Measurements from ENCODE around the gene CBFA2T3. TPM values are rescaled to one million over a fixed set of nuclear protein-coding genes. Genes with fewer than 3 reads are reported as not detected.

CBFA2T3 gene
- total and polyA plus RNA-seq, 2 donors (not counting 1 experiment from before 2014, with no cell fraction given): 40.8 to 58.3 TPM

- no peaks in the 10 kb centered on the region for H3K27me3 ChIP-seq (replicated peaks in 1 of 4; ENCODE audit: control extremely low read depth in 1 of 4, control insufficient read depth in 3 of 4, insufficient read depth in 4 of 4, low read length in 3 of 4)
- DNase-seq (peak; percentile 80), ATAC-seq (ENCODE audit: low read depth) (peak; percentile 31)
- WGBS (ENCODE audit: insufficient coverage): 3% methylated on average over 31 of the region's 31 CpGs
- no peaks in the 10 kb centered on the region for H3K9me3 ChIP-seq (ENCODE audit: control extremely low read depth in 1 of 3, control insufficient read depth in 2 of 3, insufficient read depth in 1 of 3, low read length in 2 of 3)
- peaks cover 88% of the 10 kb centered on the region for H3K79me2 ChIP-seq (ENCODE audit: control insufficient read depth, insufficient read depth, low read length)
- no peaks in the 10 kb centered on the region for H3K9me3 Mint-ChIP-seq (ENCODE audit: insufficient read depth)
- ChIA-PET POLR2A (interaction anchor here (1.0 to 2.0 kb wide), 4 partner anchors 31 to 42 kb away, joined by 3 to 5 read pairs (median 3); partner anchors contain the start of gene CBFA2T3), CTCF (interaction anchor here (0.7 to 1.7 kb wide), 7 partner anchors 21 to 279 kb away, joined by 3 to 5 read pairs (median 3); partner anchors contain the start of gene ACSF3)
- H3K27ac Mint-ChIP-seq: peak overlapping the region; percentile 90
- peak overlapping the region; percentile 35 to 76 for H3K27ac ChIP-seq (ENCODE audit: low read length in 2 of 2)
- peak overlapping the region; percentile 60 for H3K9ac ChIP-seq (ENCODE audit: low read length)
- TF ChIP-seq EZH2 (IDR thresholded peaks at IDR 0.05; ENCODE audit: borderline replicate concordance, insufficient read depth, low read depth, low read length, poor library complexity, severe bottlenecking) (no peak), CTCF (IDR thresholded peaks at IDR 0.05) (no peak)
- H4K20me1 ChIP-seq (ENCODE audit: control insufficient read depth, insufficient read depth, low read length, poor library complexity, severe bottlenecking): peaks cover 87% of the 10 kb centered on the region
- intact Hi-C loops (cut with micrococcal nuclease): loop anchor here (1.0 to 2.0 kb wide), 5 partner anchors 11 to 280 kb away; no protein-coding TSS in a partner anchor
- peak overlapping the region; percentile 18 for H2AFZ ChIP-seq (ENCODE audit: insufficient read depth, low read depth, low read length, poor library complexity, severe bottlenecking)
- H3K4me1 ChIP-seq (ENCODE audit: control insufficient read depth in 2 of 2, insufficient read depth in 2 of 2, low read length in 2 of 2): peaks cover 45 to 50% of the 10 kb centered on the region in 2 donors
- H3K4me2 ChIP-seq (replicated peaks; ENCODE audit: low read depth, low read length, poor library complexity, severe bottlenecking): peak overlapping the region; percentile 91
- H3K4me3 ChIP-seq (ENCODE audit: control extremely low read depth in 1 of 5, extremely low read depth in 1 of 5, insufficient read depth in 1 of 5, low read depth in 2 of 5, low read length in 4 of 5): peak overlapping the region; percentile 35 to 69 (median 49)
- H3K4me3 Mint-ChIP-seq: peak overlapping the region; percentile 84
- H3K36me3 ChIP-seq (replicated peaks in 1 of 2; ENCODE audit: control extremely low read depth in 1 of 2, control insufficient read depth in 1 of 2, extremely low read depth in 1 of 2, insufficient read depth in 2 of 2, low read length in 1 of 2): peaks cover 0 to 19% of the 10 kb centered on the region in 2 experiments
- peaks cover 48% of the 10 kb centered on the region for H3K4me1 Mint-ChIP-seq
- no peaks in the 10 kb centered on the region for H3K27me3 Mint-ChIP-seq
Measured at GRCh38 chr16:88936556-88937205, 40.3 kb downstream of the CBFA2T3 start.

Measured in B cell (primary cell).